NCI-H1436 (cell line): ENCODE measurements around the gene NSUN7.
A peak's percentile ranks its signal among the peaks of the same experiment; 100 is the strongest.
"Not testable (repeated sequence)": the region's sequence is repeated elsewhere in the genome, so short reads cannot be mapped to it uniquely, and the experiment has no call there.

Experiments
- DNase-seq: peaks from one replicate; lab custom pipeline; 2025; lab: John Stamatoyannopoulos, UW

Gene NSUN7, protein sequence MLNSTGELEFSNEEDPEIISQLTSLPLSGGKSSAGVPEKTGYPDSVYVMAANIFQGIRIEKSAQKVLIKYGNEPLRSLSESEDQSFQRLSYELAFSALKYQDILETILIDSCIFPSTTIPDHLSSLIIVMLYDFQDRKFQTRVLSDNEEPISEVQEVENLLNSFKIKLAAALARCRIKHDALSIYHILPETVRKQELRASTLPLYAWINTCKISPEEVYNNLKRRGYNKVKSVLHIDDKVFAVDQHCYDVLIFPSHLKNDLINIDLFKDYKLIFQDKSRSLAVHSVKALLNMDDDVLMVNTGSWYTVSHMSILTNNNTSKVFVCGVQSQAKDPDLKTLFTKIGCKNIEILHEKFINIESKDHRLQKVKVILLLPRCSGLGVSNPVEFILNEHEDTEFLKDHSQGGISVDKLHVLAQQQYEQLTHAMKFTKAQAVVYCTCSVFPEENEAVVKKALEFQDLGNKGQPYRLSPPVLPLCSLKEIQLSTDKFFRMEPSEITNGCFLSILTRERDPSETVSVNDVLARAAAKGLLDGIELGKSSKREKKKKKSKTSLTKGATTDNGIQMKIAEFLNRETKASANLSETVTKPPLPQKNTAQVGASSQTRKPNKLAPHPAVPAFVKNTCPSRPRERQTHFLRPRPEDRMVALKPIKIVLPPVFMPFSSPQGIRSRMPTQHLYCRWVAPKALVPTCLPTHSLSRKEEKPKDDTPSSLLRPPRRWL

GRCh38 chr4:40749717-40750460, at the start of gene NSUN7:
TSS of gene NSUN7 (plus strand) at chr4:40749955. CDS start at chr4:40750694, 739 bp downstream.
- peak; percentile 88 for DNase-seq

DNA sequence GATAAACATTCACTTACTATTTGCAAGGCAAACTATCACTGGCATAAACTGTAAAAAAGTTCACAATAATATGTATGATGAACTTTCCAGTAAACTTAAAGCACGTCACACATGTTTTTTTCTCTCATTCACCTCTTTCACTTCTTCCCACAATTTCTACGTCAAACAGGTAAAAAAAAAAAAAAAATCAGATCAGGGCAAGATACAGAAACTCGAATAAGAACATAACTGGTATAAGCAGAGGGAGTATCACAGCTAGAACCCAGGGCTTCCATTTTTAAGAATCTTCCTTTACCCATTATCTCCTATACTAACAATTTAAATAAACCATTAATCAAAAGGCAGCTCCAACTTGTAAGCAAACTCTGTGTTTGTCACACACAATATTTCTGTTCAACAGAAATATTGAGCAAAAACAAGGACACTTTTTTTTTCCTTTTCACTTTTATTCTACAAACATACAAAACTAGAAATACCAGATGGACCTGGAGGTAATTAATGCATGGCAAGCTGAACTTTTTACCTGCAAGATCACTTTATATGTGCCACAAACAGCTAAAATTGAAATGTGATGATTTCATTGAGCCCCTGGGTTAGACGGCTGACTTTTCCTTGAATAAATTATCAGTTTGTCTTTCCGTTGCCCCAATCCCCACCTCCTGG, 47.5 kb upstream of the NSUN7 start:
- no peak for DNase-seq

DNA sequence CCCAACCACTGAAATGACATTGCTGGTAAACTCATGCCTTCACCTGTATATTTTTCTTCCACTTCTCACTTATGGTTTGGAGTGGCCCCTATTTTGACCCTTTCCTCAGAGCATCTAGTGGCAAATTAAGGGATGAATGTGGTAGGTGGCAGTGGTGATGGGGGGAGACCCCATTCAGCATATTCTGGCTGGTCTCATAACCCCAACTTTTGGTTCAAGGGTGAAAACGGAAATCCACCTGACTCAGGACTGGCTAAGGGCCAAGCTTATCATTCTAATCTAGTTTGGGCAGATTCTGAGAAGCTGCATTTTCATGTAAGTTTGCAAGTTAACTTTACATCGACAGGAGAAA, 47.0 kb upstream of the NSUN7 start:
- no peak for DNase-seq

DNA sequence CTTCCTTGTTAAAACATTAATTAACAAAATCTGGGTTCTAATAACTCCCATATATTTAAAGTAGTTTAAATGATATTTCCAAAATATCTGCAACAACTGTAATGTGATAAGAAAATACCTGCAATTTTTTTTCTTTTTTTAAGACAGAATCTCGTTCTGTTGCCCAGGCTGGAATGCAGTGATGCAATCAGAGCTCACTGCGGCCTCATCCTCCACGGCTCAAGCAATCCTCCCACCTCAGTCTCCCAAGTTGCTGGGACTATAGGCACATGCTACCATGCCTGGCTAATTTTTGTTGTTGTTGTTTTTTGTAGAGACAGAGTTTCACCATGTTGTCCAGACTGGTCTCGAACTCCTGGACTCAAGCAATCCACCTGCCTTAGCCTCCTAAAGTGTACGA, 45.7 kb upstream of the NSUN7 start:
- DNase-seq = no peak

DNA sequence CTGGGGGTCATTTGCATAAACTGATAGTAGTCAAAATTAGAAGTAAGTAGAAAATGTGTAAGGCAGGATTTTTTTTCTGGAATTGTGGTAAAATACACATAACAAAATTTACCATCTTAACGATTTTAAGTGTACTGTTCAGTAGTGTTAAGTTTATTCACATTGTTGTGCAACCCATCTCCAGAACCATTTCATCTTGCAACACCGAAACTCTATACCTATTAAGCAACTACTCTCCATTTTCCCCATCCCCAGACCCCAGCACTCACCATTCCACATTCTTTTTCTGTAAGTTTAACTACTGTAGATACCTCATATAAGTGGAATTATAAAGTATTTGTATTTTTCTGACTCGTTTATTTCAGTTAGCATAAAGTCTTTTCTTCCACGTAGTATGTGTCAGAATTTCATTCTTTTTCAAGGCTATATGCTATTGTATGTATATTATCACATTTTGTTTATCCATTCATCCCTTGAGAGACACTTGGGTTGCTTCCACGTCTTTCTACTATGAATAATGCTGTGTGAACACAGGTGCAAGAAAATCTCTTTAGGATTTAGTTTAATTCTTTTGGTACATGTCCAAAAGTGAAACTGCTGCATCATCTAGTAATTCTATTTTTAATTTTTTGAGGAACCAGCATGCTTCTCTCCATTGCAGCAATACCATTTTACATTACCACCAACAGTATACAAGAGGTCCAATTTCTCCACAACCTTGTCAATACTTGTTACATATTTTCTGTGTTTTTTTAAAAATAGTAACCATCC, 39.1 kb upstream of the NSUN7 start:
- no peak for DNase-seq

GRCh38 chr4:40713001-40713400, 36.8 kb upstream of the NSUN7 start:
- DNase-seq = not testable (repeated sequence)

- no peak for DNase-seq
Measured at GRCh38 chr4:40713798-40714197, 36.0 kb upstream of the NSUN7 start.

- DNase-seq = peak; percentile 25
Measured at GRCh38 chr4:40718586-40718985, 31.2 kb upstream of the NSUN7 start.

DNA sequence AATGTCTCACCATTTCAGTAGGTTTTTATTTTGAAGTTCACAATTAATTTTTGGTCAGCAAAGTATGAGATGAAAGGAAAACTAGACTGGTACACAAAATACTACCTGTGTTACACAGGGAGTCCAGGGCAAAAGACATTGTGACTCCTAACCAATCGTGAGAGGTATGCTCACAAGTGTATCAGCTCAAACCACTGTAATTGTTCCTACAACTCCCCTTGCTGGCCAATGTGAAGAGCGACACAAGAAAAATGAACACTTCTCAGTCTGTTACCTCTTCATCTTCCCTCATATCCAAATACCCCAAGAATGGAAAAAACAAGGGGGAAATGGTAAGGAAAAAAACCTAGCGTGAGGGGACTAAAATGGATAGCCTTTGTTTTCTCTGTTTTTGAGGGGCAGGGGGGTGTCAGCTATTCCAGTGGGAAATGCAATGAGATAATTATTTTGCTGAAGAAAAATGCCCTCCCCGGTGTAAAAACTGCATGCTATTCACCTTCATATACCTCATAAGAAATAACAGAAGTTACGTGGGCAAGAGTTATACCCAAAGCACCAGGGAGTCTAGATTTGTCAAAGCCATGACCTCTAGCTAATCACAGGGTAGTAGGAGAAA, 30.6 kb upstream of the NSUN7 start:
- peak; percentile 62 for DNase-seq

DNA sequence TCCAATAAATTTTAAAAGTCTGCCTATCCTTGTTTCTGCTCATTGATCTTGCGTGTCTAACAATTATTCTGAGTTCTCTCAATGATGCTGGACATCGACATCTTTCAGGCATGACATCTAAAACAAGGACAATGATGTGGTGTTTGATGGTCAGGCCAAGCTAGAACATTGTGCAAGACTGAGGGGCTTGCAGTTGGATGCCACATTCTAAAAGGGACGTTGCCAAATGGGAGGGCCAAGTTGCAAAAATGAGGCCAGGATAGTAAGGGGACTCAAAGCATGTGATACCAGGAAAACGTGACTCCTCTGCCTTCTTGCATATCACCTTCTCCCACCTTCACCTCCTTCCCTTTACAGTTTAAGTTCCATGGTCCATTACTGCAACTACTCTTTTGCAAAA, 29.4 kb upstream of the NSUN7 start:
- no peak for DNase-seq

GRCh38 chr4:40720916-40721315, 28.8 kb upstream of the NSUN7 start:
- DNase-seq = no peak

GRCh38 chr4:40721730-40722171, 28.0 kb upstream of the NSUN7 start:
- no peak for DNase-seq

- no peak for DNase-seq
Measured at GRCh38 chr4:40722576-40723161, 27.1 kb upstream of the NSUN7 start.

DNA sequence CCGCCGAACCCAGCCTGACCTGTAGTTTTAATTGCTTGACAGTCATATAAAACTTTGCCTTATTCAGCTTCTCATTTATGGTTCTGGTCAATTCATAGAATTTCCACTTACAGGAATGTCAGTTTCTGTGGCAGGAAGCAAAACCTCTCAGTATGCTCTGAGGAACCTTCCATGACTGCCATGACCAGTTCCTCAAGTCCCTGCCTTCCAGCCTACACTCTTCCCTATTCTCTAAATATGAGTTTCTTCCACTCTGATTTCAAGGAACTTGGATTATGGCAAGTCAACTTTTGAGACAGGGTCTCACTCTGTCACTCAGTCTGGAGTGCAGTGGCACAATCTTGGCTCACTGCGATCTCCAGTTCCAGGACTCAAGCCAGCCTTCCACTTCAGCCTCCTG, 26.0 kb upstream of the NSUN7 start:
- no peak for DNase-seq

DNA sequence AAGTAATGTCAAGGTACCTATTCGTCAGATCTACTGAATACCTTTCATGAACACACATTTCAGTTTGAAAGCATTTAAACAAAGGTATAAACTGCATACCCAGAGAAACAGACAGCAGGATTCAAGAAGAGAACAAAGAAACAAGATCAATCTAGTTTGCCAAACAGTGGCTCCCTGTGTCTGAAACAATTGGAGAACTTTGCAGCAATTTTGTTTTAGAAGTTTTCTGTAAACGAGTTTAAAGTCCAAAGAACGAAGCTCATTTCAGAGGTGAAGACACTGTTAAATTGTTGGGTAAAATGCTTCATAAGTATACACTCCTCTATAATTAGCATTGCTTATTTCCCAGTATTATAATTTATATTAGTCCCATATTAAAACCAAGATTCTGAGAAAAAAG, 21.4 kb upstream of the NSUN7 start:
- no peak for DNase-seq

GRCh38 chr4:40729555-40729954, 20.2 kb upstream of the NSUN7 start:
- DNase-seq = no peak

DNA sequence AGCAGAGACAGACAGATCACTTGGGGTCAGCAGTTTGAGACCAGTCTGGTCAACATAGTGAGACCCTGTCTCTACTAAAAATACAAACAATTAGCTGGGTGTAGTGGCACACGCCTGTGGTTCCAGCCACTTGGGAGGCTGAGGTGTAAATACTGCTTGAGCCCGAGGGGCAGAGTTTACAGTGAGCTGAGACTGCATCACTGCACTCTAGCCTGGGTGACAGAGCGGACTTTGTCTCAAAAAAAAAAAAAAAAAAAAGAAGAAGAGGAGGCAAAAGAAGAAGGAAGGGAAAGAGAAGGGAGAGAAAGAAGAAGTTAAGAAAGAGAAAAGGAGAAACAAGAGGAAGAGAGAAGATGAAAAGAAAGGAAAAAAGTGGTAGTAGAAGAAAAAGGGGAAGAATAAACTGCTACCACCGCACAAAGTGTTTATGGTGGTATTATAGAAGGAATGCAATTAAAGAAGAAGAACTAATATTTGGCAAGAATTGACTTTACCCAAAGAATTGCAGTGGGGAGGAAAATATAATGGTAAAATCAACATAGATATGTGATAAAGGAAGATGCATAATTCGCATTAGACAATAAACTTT, 19.6 kb upstream of the NSUN7 start:
- DNase-seq = no peak

- DNase-seq = no peak
Measured at GRCh38 chr4:40731361-40731760, 18.4 kb upstream of the NSUN7 start.

GRCh38 chr4:40731792-40732245, 17.9 kb upstream of the NSUN7 start:
- peak; percentile 66 for DNase-seq

DNA sequence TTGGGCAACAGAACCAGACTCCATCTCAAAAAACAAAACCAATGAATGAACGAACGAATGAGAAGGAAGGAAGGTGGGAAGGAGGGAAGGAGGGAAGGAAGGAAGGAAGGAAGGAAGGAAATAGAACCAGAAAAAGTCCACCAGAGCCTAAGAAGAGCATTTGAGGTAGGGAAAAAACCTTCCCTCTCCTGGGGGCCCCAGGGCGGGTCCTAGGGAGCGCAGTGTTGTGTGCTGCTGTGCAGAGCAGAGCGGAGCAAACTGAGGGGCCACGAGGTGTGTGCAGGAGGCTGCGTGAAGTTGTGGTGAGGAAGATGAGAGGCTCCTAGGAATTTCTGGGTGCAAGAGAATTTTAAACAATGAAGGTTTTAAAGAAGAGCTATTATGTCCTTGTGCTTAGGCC, 16.0 kb upstream of the NSUN7 start:
- DNase-seq = no peak
